ENCODE data around the gene ENG. TPM values are rescaled to one million over a fixed set of nuclear protein-coding genes. Genes with fewer than 3 reads are reported as not detected.

ENG gene
- total RNA-seq, 1 donor from 2014 or later = not detected

- peaks cover 9% of the 10 kb centered on the region for H3K4me1 Mint-ChIP-seq
- H2AFZ ChIP-seq (replicated peaks) = no peak overlapping the region
- TF ChIP-seq, protein P1, sequence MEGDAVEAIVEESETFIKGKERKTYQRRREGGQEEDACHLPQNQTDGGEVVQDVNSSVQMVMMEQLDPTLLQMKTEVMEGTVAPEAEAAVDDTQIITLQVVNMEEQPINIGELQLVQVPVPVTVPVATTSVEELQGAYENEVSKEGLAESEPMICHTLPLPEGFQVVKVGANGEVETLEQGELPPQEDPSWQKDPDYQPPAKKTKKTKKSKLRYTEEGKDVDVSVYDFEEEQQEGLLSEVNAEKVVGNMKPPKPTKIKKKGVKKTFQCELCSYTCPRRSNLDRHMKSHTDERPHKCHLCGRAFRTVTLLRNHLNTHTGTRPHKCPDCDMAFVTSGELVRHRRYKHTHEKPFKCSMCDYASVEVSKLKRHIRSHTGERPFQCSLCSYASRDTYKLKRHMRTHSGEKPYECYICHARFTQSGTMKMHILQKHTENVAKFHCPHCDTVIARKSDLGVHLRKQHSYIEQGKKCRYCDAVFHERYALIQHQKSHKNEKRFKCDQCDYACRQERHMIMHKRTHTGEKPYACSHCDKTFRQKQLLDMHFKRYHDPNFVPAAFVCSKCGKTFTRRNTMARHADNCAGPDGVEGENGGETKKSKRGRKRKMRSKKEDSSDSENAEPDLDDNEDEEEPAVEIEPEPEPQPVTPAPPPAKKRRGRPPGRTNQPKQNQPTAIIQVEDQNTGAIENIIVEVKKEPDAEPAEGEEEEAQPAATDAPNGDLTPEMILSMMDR (IDR thresholded peaks at IDR 0.05) = peak; percentile 4
- no peak for TF ChIP-seq EZH2phosphoT487 (IDR thresholded peaks at IDR 0.05)
These were observed 44.7 kb downstream of the ENG start for GRCh38 chr9:127809540-127810377.

GRCh38 chr9:127809002-127809539 is 45.4 kb downstream of the ENG start:
- H3K36me3 ChIP-seq = no peaks in the 10 kb centered on the region
- no peak overlapping the region for H2AFZ ChIP-seq (replicated peaks)
- peaks cover 4% of the 10 kb centered on the region for H3K4me1 ChIP-seq
- no peak for DNase-seq (ENCODE audit: low spot score)
- H3K4me1 Mint-ChIP-seq = peaks cover 9% of the 10 kb centered on the region
- peaks cover 4% of the 10 kb centered on the region for H3K36me3 Mint-ChIP-seq
- no peaks in the 10 kb centered on the region for H3K27me3 ChIP-seq
- H3K9ac ChIP-seq = no peak overlapping the region
- peak overlapping the region; percentile 76 for H3K4me2 ChIP-seq
- H3K27ac Mint-ChIP-seq = no peak overlapping the region
- H3K9me3 ChIP-seq (ENCODE audit: low read depth) = no peaks in the 10 kb centered on the region
- peaks cover 2% of the 10 kb centered on the region for H3K27me3 Mint-ChIP-seq (ENCODE audit: insufficient read depth, low read depth)
- H4K20me1 ChIP-seq (ENCODE audit: low read depth) = peaks cover 41% of the 10 kb centered on the region
- H3F3A ChIP-seq (ENCODE audit: low read depth) = peaks cover 7% of the 10 kb centered on the region
- peak overlapping the region; percentile 29 for H3K4me3 ChIP-seq
- TF ChIP-seq EZH2phosphoT487 (IDR thresholded peaks at IDR 0.05) (no peak), EZH2 (IDR thresholded peaks at IDR 0.05) (no peak)
- TF ChIP-seq, protein P1 (IDR thresholded peaks at IDR 0.05) = no peak
- peaks cover 14% of the 10 kb centered on the region for H3K79me2 ChIP-seq (ENCODE audit: low read depth)
- H3K27ac ChIP-seq = no peak overlapping the region
- no peak overlapping the region for H3K4me3 Mint-ChIP-seq
- no peaks in the 10 kb centered on the region for H3K9me3 Mint-ChIP-seq

More at GRCh38 chr9:127809540-127810377, 44.7 kb downstream of the ENG start:
- Histone ChIP-seq H3K9me3 (ENCODE audit: low read depth) (no peaks in the 10 kb centered on the region), H3K27me3 (no peaks in the 10 kb centered on the region), H3K4me3 (peak overlapping the region; percentile 29), H3K79me2 (ENCODE audit: low read depth) (peaks cover 8% of the 10 kb centered on the region), H3K4me2 (peak overlapping the region; percentile 76), H3K4me1 (peaks cover 4% of the 10 kb centered on the region), H3F3A (ENCODE audit: low read depth) (peaks cover 7% of the 10 kb centered on the region), H4K20me1 (ENCODE audit: low read depth) (peaks cover 41% of the 10 kb centered on the region), H3K27ac (no peak overlapping the region), H3K9ac (no peak overlapping the region), H3K36me3 (no peaks in the 10 kb centered on the region)
- peak; percentile 87 for DNase-seq (ENCODE audit: low spot score)
- H3K27me3 Mint-ChIP-seq (ENCODE audit: insufficient read depth, low read depth) = peaks cover 2% of the 10 kb centered on the region
- H3K9me3 Mint-ChIP-seq = no peaks in the 10 kb centered on the region
- peak overlapping the region; percentile 5 for H3K4me3 Mint-ChIP-seq
- peaks cover 4% of the 10 kb centered on the region for H3K36me3 Mint-ChIP-seq
- H3K27ac Mint-ChIP-seq = no peak overlapping the region

- no peak overlapping the region for H3K27ac Mint-ChIP-seq
- no peak for TF ChIP-seq EZH2phosphoT487 (IDR thresholded peaks at IDR 0.05)
- TF ChIP-seq, protein P1 (IDR thresholded peaks at IDR 0.05) = no peak
- no peak for TF ChIP-seq EZH2 (IDR thresholded peaks at IDR 0.05)
- H3K9me3 Mint-ChIP-seq = no peaks in the 10 kb centered on the region
- peaks cover 2% of the 10 kb centered on the region for H3K27me3 Mint-ChIP-seq (ENCODE audit: insufficient read depth, low read depth)
- no peak overlapping the region for H3K27ac ChIP-seq
- no peak overlapping the region for H3K4me3 ChIP-seq
- peaks cover 4% of the 10 kb centered on the region for H3K4me1 ChIP-seq
- H3K4me3 Mint-ChIP-seq = no peak overlapping the region
- H3K36me3 ChIP-seq = no peaks in the 10 kb centered on the region
- H2AFZ ChIP-seq (replicated peaks) = no peak overlapping the region
- DNase-seq (ENCODE audit: low spot score) = no peak
- H3F3A ChIP-seq (ENCODE audit: low read depth) = peaks cover 7% of the 10 kb centered on the region
- H3K9me3 ChIP-seq (ENCODE audit: low read depth) = no peaks in the 10 kb centered on the region
- H3K4me1 Mint-ChIP-seq = peaks cover 12% of the 10 kb centered on the region
- peaks cover 47% of the 10 kb centered on the region for H4K20me1 ChIP-seq (ENCODE audit: low read depth)
- no peak overlapping the region for H3K9ac ChIP-seq
- H3K79me2 ChIP-seq (ENCODE audit: low read depth) = peaks cover 20% of the 10 kb centered on the region
- H3K4me2 ChIP-seq = no peak overlapping the region
- no peaks in the 10 kb centered on the region for H3K27me3 ChIP-seq
- peaks cover 4% of the 10 kb centered on the region for H3K36me3 Mint-ChIP-seq
These were observed 46.0 kb downstream of the ENG start for GRCh38 chr9:127808347-127809001.

Data from neural progenitor cell (in vitro differentiated cells).